DLD1 (cell line): ENCODE data around the gene TULP3.
"Not testable (repeated sequence)": the region's sequence is repeated elsewhere in the genome, so short reads cannot be mapped to it uniquely, and the experiment has no call there.

ENCODE experiments used
- in situ Hi-C: cut with HindIII; loops from 2 replicates; pipeline ENCODE4 v1.10.0; 2017; ENCODE audit warnings: low sequenced_read_pairs

Gene TULP3, protein sequence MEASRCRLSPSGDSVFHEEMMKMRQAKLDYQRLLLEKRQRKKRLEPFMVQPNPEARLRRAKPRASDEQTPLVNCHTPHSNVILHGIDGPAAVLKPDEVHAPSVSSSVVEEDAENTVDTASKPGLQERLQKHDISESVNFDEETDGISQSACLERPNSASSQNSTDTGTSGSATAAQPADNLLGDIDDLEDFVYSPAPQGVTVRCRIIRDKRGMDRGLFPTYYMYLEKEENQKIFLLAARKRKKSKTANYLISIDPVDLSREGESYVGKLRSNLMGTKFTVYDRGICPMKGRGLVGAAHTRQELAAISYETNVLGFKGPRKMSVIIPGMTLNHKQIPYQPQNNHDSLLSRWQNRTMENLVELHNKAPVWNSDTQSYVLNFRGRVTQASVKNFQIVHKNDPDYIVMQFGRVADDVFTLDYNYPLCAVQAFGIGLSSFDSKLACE

DNA sequence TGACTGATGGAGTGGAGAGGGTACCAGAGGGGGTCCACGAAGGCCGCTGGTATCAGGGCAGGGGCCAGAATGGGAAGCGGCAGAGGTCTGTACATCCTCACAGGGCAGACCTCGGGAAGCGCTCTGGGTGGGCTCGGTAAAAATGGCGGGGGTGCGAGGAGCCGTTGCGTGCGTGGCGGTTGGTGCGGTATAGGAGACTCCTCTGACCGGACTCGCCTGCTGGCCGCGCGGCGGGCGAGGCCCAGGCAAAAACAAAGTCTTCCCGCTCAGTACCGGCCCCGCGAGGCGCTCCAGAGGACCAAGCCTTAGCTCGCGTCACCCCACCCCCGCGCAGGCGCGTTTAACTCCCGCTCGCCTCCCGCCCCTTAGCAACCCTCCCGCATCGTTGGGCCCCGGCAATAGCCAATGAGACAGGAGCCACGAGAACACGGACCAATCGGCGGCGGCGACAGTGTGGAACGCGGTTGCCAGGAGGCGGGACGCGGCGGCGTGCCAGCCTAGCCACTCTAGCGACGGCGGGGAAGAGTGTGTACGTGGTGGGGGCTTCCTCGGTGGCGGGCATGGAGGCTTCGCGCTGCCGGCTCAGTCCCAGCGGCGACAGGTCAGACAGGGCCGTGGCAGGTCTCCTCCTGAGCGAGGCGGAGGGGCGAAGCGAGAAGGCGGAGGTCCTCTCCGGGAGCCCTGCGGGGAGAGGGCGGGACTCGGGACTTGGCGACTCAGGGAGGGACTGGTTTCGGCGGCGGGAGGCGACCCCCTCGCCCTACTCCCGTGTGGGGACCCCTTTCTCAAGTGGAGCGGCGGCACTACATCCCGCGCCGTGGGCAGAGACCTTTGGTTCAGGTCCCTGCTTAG, at the start of gene TULP3:
TULP3 (plus strand) TSS at position 504 of the 852 bp plus-strand sequence; CDS start at position 561, 57 bp downstream.
- in situ Hi-C loops = no loop called here

DNA sequence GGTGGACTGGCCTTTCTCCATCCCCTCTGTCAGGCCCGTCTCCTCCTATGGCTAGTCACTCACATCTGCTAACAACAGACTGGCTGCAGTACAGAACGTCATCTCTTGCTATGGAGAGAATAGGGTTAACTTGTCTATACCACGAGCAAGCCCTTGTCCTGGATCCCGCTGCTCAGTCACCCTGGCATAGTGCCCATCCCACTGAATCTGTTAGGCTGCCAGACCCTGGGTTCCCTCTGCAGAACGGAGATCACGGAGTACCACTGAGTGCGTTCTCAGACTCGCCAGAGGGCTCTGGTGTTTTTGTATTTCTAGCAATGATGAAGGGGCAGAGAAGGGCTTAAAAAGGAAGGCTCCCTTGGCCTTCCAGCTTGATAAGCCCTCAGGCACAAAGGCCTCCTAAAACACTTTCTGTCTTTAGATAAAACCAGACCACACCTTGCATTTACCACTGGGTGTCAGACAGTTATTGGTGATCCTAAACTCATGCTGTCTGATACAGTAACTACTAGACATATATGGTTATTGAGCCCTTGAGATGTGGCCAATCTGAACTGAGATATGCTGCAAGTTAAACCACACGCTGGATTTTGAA, 49.5 kb upstream of the TULP3 start:
- in situ Hi-C loops = no loop called here

DNA sequence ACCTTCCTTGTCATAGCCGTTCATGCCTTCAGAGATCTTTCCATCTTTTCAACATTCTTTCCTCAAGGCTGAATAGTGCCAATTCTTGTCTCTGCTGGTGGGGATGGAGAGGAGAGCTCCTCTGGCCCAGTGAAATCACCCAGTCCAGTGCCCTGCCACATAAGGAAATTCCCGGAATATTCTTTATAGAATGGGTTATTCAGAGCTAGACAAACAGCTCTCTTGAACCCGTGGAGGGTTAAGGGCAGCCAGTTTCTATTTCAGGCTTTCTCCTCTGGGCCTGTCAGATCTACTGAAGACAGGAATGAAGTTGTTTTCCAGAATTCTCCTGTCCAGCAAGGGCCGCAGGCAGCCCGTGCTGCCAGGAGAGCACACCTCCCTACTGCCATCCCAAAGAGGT, 47.7 kb upstream of the TULP3 start:
- in situ Hi-C loops = no loop called here

DNA sequence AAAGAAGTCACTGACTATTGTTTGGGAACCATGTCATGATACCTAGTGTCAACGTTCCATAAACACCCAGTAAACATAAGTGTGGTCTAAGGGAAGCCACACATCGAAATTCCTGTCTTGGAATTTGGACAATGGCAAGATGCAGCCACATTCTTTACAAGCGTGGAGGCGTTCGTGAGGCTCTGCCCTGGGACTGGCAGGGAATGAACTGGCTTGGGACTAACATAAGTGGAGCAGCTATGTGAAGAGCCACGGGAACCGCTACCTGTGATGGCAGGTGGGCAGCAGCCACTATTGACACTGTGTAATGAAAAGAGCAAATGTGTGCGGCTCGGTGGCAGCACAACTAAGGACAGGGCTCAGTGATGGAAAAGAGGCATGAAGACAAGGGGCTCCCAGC, 45.9 kb upstream of the TULP3 start:
- in situ Hi-C loops = no loop called here

DNA sequence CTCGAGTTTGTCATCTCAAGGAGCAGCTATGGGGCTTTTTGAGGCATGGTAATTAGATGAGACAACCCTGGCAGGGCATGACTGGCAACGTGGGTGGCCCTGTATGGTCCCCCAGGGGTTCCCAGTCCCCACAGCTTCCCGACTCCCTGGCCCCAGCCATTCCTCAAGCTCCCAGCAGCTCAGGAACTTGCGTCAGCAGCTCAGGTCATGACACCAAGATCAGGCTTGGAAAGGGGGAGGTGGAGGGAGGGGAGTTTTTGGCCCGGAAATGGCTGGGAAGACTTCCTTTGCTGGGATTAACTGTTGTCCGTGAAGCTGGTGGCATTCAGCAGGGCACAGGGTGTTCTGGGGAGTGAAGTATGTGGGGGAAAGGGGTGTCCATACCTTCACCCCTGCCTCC, 45.4 kb upstream of the TULP3 start:
- in situ Hi-C loops = no loop called here

DNA sequence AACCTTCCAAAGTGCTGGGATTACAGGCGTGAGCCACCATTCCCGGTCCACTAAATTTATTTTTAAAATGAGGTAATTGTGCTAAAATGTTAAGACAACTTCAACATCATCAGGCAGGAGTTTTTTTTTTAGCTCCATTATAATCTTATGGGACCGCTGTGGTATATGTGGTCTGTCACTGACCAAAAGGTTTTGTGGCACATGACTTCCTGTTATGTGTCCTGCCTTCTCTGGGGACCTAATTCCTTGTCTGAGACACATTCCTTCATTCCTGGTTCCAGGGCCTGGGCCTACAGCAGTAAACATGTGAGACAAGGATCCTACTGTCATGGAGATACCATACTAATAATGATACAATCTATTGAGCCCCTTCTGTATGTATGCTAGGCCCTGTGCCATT, 38.8 kb upstream of the TULP3 start:
- in situ Hi-C loops = no loop called here

DNA sequence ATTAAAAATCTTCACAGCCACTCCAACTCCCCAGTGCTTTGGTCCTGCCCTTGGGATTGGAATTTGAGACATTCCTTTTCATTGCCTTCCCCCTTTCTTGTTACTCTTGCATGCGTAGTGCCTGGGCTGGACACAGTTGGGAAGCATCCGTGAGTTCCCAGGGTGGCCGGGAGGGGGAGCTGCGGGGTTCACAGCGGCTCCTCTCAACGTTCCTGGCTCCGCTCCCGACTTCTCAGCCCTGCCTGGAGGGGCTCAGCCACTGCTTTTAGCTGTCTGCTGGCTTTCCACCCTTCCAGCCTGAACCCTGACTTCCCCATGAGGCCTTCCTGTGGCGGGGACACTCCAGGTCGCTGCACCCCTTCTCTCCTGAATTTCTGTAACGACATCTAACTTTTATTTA, 37.1 kb upstream of the TULP3 start:
- in situ Hi-C loops = no loop called here

DNA sequence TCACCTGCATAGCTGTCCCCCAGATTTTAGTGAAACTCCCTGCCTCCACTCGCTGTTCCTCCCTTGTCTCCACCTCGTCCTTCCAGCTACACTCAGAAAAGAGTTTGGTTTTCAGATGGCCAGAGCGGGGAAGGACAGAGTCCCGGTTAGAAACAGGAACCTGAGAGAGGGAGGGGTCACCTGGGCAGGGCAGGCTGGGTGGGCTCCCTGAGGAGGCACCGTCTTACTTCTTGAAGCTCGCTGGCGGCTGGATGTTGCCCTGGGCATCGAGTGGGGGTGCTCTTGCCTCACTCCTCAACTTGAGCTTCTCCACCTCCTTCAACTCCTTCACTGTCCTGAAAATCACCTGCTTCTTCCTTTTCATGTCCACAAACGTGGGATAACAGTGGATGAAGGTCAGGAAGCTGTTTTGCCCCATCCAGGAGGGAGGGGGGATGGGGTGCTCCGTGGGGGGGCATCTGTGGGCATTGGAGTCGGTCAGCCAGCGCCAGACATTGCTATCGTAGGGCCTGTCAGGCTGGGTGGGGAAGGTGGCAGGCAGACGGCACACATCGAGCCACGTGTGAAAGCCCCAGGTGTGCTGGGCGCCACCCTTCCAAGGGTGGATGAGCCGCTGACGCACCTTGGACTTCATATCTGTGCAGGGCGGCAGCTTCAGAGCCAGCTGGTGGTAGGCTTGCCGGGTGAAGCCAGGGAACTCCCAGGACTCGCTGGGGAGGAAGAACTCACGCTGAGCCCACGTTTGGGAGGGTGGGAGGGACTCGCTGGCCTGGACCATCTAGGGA, 35.8 kb upstream of the TULP3 start:
- in situ Hi-C loops = no loop called here

DNA sequence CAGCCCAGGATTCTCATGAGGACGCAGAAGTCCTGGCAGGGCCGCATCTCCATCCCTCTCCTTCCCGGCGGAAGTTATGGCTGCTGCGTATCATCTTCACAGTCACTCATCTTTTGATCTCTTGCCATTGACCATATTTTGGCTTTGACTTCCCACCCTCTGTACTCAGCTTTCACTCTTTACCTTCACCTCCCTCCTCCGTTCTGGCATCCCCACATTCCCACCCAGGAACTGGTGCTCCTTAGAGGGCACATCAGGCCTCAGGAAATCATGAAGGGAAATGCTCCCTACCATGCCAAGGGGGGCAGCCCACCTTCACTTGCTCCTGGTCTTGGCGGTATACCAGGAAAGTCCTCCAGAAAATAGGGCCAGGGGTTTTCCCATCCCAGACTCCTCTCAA, 35.1 kb upstream of the TULP3 start:
- in situ Hi-C loops = no loop called here

DNA sequence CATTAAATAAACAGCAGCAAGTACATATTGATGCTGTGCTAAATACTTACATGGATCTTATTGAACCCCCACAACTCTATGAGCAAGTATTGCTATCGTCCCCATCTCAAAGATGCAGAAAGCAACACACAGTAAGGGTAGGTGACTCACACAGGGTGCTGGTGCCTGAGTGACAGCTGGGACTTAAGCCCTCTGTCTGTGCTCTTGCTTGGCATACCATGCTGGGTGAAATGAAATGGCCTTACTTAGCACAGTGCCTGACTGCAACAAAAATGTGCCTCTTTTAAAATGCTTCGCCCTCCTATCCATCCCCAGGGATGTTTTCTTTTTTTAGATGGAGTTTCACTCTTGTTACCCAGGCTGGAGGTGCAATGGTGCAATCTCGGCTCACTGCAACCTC, 34.6 kb upstream of the TULP3 start:
- in situ Hi-C loops = no loop called here

DNA sequence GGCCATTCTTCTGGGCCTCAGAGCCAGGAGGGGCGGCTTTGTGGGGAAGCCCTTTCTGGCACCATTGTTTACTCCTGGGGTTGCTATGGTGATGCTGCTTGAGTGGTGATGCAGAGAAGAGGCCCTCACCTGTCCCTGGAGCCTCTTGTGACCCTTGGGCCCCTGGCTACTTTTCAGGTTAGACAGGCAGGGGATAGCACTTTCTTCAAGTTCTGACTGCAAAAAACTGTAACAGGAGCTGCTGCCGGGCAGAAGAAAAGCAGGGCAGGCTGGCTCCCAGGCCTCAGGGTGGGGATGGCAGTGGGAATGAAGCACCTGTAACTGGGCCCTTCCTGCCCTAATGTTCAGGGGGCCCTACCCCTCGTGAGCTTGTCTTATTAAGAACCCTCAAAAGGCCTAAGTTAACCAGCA, 33.7 kb upstream of the TULP3 start, which contains the start of gene TEX52:
TEX52 (minus strand) TSS at position 19 of the 411 bp plus-strand sequence; CDS start at position 6, 13 bp downstream.
- in situ Hi-C loops = no loop called here

DNA sequence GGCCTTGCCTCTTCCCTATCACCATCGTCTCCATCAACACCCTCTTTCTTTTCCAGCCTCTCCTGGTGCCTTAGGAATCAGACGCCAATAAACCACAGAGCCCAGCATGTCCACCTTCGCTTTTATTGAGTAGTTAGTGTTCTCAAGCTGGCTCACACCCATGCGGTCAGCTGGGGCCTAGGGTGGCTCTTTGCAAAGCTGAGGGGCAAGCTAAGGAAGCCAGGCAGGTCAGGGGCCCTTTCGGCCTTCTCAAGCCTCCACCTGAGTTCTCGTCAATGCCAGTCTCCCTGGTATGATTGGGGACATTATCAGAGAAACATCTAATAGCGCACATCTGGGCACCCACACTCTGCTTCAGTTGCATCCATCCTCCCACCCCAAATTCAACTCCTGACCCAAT, 33.1 kb upstream of the TULP3 start:
- in situ Hi-C loops = no loop called here

DNA sequence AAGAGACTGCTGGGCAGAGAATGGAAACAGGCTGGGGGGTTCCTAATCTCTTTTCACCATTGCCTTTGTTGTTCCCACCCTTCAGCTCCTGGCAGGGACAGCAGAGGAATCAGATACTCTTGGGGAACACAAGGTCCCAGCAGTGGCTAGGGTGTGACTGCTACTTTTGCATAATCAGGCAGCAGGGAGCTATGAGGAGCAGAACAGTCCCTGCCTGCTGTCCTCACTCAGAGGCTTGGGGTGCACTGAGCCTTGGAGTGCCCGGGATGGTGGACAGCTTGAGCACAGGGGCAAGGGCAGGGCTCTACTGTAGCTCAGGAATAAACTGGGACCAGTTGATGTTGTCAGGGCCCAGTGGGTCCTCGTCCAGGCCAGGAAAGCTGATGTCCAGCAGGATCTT, 32.4 kb upstream of the TULP3 start:
- in situ Hi-C loops = no loop called here

DNA sequence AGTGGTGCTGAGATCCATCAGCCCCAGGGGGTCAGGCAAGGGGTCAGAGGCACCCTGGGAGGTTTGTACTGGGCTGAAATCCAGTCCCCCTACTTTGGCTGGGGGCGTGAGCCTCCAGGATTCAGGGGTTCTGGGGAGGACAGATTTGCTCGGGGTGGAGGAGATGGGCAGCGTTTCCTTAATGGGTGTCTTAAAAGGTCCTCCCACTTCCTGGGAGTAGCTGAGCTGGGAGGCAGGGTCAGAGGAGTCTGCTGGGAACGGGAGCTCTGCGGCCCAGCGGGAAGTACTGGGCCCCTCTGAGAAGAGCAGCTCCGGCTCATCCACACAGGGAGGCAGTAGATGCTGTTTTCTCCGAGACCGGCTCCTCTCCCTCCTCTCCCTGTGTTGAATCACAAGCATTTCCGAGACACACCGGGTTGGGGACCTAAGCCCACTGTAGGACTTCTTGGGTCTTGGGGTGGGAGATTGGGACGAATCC, 31.7 kb upstream of the TULP3 start:
- in situ Hi-C loops = no loop called here

DNA sequence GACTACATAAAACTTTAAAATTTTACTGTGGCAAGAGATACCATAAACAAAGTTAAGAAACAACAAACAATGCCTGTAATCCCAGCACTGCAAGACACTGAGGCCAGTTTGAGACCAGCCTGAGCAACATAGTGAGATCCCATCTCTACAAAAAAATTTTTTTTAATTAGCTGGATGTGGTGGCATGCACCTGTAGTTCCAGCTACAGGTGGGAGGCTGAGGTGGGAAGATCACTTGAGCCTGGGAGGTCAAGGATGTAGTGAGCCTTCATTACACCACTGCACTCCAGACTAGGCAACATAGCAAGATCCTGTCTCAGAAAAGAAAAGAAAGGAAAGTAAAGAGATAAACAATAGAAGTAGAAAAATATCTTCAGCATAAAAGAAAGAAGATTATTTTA, 30.5 kb upstream of the TULP3 start:
- in situ Hi-C loops = no loop called here

DNA sequence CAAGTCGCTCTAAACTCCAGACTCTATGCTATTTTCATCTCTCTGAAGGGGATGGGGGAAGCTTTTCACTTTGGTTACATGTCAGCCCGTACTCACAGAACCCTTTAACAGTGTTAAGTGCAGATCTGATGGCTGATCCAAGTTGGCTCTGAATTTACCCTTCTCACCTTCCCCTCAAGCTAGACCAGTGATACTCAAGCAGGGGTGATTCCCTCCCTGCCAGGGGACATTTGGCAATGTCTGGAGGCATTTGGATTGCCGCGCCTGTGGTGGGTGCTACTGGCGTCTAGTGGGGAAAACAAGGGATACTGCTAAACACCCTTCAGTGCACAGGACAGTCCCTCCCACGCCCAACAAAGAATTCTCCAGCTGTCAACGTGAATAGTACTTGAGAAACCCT, 27.8 kb upstream of the TULP3 start:
- in situ Hi-C loops = no loop called here

DNA sequence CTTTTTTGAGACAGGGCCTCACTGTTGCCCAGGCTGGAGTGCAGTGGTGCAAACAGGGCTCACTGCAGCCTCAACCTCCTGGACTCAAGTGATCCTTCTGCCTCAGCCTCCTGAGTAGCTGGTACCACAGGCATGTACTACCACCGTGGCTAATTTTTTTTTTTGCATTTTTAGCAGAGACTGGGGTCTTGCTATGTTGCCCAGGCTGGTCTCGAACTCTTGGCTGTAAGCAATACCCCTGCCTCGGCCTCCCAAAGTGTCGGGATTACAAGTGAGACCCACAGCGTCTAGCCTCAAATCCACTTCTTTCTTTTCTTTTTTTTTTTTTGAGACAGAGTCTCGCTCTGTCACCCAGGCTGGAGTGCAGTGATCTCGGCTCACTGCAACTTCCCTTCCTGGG, 27.3 kb upstream of the TULP3 start:
- in situ Hi-C loops = not testable (repeated sequence)

DNA sequence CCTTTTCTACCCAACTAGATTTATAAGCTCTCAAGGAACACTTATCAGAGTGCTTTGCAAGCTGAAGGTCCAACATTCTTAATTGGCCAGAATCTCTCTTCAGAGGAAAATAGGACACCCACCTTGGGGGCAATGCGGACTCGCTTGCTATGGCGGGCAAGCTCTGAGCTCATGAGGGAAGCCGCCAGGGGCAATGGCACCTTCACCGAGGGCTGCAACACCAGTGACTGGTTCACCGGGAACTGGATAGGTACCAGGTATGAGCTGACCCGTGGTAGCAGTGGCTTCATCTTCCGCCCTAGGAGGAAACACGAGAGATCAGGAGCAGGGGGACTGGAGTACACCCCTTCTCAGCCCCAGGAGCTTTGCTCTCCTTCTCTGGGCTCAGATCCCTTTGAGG, 26.5 kb upstream of the TULP3 start:
- in situ Hi-C loops = no loop called here

DNA sequence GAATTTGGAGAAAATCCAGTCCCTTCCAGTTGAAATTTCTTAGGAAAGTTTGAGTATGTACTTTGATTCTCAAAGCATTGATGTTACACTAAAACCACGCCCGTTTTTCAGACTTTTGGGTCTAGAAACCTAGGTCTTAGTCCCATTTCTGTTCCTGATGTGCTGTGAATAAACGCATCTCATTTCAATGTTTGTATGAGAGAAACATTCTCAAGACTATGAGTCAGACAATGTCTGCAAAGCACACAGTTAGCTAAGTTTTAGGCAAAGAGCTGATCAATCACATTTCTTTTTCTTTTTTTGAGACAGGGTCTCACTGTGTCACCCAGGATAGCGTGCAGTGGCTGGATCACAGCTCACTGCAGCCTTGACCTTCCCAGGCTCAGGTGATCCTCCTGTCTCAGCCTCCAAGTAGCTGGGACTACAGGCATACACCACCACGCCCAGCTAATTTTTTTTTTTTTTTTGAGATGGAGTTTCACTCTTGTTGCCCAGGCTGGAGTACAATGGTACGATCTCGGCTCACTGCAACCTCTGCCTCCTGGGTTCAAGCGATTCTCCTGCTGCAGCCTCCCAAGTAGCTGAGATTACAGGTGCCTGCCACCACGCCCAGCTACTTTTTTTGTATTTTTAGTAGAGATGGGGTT, 21.6 kb upstream of the TULP3 start:
- in situ Hi-C loops = not testable (repeated sequence)

DNA sequence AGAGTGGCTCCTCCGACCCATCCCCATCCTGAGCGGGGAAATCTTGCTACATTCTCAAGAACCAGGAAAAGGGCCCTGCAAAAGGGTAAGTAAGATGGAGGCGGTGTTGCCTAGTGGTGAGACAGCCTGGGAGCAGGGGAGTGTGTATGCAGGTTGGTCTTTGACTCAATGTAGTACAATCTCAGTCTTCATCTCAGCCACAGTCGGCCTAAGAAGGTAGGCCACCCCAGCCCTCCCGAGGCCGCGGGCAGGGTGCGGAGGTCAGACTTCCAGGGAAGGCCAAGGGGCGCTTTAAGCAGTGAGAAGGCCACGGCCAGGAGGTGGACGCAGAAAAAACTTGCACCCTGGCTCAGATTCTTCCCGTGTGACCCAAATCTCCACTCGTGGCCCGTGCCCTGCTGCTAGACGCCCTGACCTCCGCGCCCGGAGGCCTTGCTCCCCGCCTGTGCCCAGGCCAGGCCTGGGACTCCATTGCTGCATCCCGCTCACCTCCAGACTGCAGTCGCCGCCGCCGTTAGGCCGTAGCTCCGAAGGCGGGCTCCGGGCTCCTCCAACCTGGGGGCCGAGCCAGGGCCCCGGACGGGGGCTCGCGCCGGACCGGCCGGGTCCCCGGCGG, 14.2 kb upstream of the TULP3 start:
- in situ Hi-C loops = no loop called here
